ENCODE measurements around the gene TSPAN2.

- no peak for TF ChIP-seq CTCF (IDR thresholded peaks at IDR 0.05)
- no peak for TF ChIP-seq POLR2A (IDR thresholded peaks at IDR 0.05)
Measured at GRCh38 chr1:115120296-115120695, 31.0 kb upstream of the TSPAN2 start.
